LHCN-M2 (cell line): ENCODE data around the gene SLC38A10. TPM values are rescaled to one million over a fixed set of nuclear protein-coding genes. Genes with fewer than 3 reads are reported as not detected.
"Not testable (repeated sequence)": the region's sequence is repeated elsewhere in the genome, so short reads cannot be mapped to it uniquely, and the experiment has no call there.

Experiments
- DNase-seq: peaks from one replicate; pipeline ENCODE4 v3.0.0-alpha.2; 2012; ENCODE audit warnings: low read depth
- total RNA-seq: library from RNA; depleted of rRNA; stranded (reverse); fragments of >200 nt; gene quantifications from 2 replicates; pipeline ENCODE4 v1.2.3, GENCODE V29; 2014

The SLC38A10 gene
- total RNA-seq, 1 experiment from 2014 or later, result 81.5 TPM

DNA sequence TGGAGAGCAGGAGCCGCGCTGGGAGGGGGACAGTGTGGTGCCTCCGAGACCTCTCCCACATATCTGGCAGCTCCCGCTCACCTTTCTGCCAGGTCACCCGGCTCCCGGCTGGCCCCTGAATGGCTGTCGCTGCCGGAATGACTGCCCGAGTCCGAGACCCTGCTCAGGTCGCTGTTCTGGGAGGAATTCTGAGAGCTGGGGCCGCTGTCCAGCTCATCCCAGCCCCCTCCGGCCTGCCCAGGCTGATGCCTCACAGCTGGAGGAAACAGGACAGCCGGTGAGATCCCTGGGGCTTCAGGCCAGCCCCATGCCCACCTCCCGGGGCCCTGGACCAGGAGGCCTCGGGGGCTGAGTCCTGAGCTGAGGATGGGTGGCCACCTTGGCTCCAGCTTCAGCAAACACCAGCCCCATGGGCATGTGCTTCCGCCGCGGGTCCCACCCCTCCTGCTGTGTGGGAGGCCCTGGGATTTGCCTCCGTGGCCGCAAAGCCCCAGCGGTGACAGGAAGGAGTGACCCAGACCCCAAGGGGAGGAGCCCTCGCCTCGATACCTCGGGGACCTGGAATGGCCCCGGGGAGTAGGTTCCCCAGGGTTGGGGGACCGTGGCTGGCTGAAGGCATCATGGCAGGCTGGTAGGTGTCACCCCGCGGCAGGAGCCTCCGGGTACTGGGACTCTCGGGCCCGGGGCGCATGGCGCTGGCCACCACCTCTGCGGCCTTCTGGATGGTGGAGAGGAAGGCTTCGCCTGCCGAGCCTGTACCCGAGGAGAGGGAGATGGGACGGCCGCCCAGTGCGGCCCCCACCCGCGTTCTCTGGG lies 63.1 kb downstream of the SLC38A10 start:
- DNase-seq, result no peak

DNA sequence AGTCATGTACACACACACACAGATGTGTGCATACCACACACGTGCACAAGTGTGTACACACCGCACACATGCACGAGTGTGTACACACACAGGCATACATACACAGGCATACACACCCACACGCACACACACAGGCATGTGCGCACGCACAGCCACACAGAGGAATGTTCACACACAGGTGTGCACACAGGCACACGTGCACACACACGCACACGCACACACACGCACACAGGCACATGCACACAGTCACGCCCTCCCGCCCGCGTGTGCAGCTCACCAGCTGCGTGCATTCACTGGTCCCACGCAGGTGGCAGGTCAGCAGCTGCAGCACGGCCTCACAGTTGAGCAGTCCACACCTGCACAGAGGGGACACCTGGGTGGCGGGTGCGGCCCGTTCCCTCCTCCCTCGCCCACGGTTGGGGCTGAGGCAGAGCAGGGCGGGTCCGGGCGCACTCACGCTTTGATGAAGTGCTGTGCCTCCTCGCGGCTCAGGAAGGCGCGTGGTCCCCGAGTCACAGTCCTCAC lies 63.9 kb downstream of the SLC38A10 start:
- DNase-seq, result no peak

- no peak for DNase-seq
Measured at GRCh38 chr17:81230043-81230820, 64.9 kb downstream of the SLC38A10 start.

DNA sequence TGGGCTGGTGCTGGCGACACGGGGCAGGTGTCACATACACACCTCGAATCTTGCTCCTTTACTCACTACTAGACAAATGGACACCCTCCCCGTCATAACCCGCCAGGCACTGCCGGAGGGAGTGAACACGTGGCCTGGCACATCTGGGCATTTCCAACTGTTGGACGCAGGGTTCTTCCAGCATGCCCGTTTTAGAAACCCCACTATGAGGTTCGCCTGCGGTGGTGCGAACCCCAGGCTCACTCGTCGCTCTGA lies 65.5 kb downstream of the SLC38A10 start:
- no peak for DNase-seq

- DNase-seq, result no peak
Measured at GRCh38 chr17:81228834-81229665, 66.1 kb downstream of the SLC38A10 start.

- DNase-seq, result no peak
Measured at GRCh38 chr17:81228420-81228819, 66.7 kb downstream of the SLC38A10 start.

DNA sequence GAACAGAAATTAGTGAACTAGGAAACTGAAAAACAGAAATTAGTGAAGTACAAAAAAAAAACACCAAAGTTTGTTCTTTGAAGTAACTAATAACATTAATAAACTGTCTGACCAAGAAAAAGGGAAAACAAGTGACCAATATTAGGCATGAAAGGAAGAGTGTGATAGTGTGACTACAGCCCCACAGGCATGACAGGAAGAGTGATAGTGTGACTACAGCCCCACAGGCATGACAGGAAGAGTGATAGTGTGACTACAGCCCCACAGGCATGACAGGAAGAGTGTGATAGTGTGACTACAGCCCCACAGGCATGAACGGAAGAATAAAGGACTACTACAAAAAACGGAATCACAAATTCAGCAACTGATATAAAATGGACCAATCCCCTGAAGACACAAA lies 67.5 kb downstream of the SLC38A10 start:
- DNase-seq, result not testable (repeated sequence)

DNA sequence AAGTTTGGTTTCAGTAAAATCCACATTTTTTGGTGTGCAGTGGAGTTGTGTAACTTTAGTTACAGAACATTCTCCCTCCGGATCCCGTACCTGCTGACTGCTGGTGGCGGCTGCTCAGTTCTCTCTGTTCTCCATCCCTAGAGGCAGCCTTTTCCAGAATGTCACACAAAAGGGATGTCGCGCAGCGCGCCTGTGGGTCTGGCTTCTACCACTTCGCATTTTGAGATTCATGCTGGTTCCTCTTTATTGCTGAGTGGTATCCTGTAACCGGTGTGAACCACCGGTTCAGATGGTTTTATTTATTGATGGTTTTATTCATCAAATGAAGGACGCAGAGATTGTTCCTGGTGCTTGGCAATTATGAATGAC lies 71.4 kb downstream of the SLC38A10 start:
- DNase-seq, result no peak

DNA sequence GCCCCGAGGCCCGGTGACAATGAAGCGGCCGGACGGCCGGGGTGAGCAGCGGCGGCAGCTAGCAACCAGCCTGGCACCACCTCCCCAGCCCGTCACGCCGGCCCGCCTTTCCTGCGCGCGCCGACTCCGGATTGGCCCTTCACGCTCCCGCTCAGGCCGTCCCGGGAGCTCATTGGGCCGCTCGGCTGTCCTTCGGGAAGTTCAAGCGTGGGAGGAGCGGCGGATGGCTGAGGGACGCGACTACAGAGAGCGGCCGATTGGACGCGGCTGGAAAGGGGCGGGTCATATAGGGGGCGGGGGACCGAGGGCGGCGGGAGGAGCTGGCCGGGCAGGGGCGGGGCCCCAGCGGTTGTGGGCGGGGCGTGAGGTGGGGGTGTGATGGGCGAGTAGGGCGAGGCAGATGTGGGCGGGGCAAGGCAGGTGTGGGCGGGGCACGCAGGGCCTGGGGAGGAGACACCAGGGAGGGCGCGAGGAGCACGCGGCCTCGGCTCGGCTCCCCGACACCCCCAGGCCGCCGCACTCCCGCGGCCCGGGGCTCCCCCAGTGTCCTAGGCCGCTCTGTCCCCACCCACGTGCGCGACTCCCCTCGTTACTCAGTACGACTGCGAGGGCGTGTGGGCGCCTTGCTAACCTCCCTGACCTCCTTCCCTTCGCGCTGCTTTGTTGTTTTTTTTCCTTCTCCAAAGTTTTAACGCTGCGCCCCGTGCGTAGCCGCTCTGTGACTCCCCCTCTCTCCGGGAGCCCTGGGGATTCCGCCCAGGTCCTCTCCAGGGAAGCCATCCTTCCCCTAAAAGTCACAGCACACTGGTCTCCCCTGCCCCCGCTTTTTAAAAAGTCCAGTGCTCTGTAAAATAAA lies 72.0 kb downstream of the SLC38A10 start, which contains the start of gene CEP131:
CEP131 (minus strand) TSS at position 60 of the 856 bp plus-strand sequence. CDS start 2,909 bp downstream, outside the sequence.
- DNase-seq, result peak; percentile 97

DNA sequence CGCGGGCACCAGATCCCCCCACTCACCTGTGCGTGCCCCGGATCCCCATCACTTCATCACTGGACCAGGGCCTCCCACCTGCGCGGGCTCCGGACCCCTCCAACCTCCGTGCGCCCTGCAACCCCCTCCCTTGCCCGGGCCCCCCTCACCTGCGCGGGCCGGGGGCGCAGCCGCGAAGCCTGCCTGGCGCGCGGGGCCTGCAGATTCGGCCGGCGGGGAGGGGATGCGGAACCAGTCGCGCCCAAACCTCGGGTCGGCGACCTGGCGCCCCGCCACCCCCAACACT lies 72.5 kb downstream of the SLC38A10 start:
- no peak for DNase-seq

- DNase-seq, result no peak
Measured at GRCh38 chr17:81221842-81222619, 73.1 kb downstream of the SLC38A10 start.

DNA sequence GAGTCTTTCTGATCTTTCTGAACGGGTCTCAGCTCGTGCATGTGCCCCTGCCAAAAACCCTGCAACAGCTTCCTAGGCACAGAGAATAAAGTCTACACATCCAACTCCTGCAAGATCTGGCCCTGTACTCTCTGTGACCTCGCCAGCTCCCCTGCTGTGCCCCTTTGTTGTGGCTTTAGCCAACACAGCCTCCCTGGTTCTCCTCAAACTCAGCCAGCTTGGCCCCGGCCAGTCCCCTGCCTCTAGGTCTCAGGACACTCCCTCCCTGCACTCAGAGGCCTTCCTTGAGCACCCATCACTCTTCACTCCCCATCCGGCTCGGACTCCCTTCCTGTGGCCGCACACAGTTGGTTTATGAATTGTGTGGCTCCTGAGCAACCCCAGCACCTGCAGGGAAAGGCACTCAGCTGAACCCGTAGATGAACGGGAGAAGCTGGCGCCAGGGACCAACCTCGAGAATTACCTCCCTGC lies 73.7 kb downstream of the SLC38A10 start:
- DNase-seq, result no peak

DNA sequence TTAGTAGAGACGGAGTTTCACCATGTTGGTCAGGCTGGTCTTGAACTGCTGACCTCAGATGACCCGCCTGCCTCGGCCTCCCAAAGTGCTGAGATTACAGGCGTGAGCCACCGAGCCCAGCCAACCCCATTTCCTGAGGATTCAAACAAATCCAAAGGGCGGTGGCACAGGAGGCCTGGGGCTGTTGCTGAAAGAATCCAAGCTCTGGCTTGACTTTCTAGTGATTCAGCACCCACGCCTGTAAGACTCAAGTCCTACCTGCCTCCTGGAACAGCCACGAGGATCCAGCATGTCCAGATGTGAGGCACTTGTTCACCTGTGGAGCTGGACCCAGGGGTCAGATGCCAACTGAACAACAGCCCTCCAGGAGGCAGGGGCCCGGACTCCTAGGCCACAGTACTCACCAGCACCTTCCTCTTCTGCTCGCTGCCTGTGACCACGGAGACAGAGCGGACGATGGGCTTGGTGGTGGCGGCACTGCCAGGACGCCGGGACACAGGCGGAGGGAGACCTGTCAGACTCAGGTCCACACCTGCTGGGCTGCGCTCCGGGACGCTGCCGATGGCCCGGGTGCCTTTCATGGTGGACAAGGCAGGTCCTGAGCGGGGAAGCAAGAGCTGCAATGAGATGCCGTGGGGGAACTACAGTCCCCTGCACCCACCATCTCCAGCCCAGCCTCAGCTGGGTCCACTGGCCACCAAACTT lies 75.5 kb downstream of the SLC38A10 start:
- no peak for DNase-seq

GRCh38 chr17:81218991-81219390 lies 76.1 kb downstream of the SLC38A10 start:
- no peak for DNase-seq

DNA sequence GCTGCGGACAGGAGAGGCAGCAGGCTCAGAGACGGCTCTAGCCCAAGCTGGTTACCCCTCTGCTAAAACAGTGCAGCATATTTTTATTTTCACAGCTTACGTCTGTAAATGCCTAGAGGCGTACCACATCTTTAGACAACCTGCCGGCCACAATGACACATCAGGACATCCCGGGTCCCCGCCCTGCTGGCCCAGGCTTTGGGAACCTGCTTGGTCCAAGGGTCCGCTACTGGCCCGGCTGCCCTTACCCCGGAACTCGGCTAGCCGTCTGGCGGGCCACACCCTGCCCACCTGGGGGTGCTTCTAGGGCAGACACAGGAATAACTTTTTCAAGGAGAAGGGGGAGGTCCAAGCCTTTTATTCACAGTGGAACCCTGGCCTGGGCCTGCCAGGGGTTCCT lies 76.6 kb downstream of the SLC38A10 start:
- DNase-seq, result no peak

GRCh38 chr17:81217491-81217890 lies 77.6 kb downstream of the SLC38A10 start:
- DNase-seq, result no peak

- no peak for DNase-seq
Measured at GRCh38 chr17:81213978-81214377, 81.1 kb downstream of the SLC38A10 start.

GRCh38 chr17:81212365-81212764 lies 82.7 kb downstream of the SLC38A10 start:
- DNase-seq, result no peak

GRCh38 chr17:81210868-81211267 lies 84.2 kb downstream of the SLC38A10 start:
- no peak for DNase-seq

- no peak for DNase-seq
Measured at GRCh38 chr17:81210466-81210865, 84.6 kb downstream of the SLC38A10 start.
